HEK293 (cell line): ENCODE data around the gene SERTAD2.

Source experiments
- GLIS2 ChIP-seq: fragments of 450-650 bp; formaldehyde crosslinking; IDR thresholded peaks from 2 replicates; pipeline ENCODE4 v1.5.1; 2016; ENCODE audit warnings: missing biosample characterization, missing genetic modification characterization
- IKZF3 ChIP-seq: fragments of 450-650 bp; IDR thresholded peaks from 2 replicates; pipeline ENCODE4 v1.5.0; 2018; ENCODE audit warnings: missing biosample characterization, mild to moderate bottlenecking, missing genetic modification characterization, moderate library complexity
- REST ChIP-seq: fragments of 450-650 bp; formaldehyde crosslinking; IDR thresholded peaks from 2 replicates; pipeline ENCODE4 v1.5.1; 2016; ENCODE audit warnings: missing biosample characterization, missing genetic modification characterization
- SALL2 ChIP-seq: fragments of 450-650 bp; formaldehyde crosslinking; IDR thresholded peaks from 2 replicates; pipeline ENCODE4 v1.5.0; 2017; ENCODE audit warnings: missing biosample characterization, mild to moderate bottlenecking, missing genetic modification characterization, borderline replicate concordance
- TRIM28 ChIP-seq: IDR thresholded peaks from 2 replicates; pipeline ENCODE4 v1.6.1; 2011; ENCODE audit warnings: low read length, control low read depth, borderline replicate concordance
- ZNF114 ChIP-seq: fragments of 450-650 bp; formaldehyde crosslinking; IDR thresholded peaks from 2 replicates; pipeline ENCODE4 v1.5.0; 2017; ENCODE audit warnings: missing biosample characterization, missing genetic modification characterization
- ZNF133 ChIP-seq: fragments of 450-650 bp; formaldehyde crosslinking; IDR thresholded peaks from 2 replicates; pipeline ENCODE4 v1.5.1; 2016; ENCODE audit warnings: missing biosample characterization, missing genetic modification characterization
- ZNF174 ChIP-seq: fragments of 450-650 bp; formaldehyde crosslinking; IDR thresholded peaks from 2 replicates; pipeline ENCODE4 v1.5.0; 2017; ENCODE audit warnings: missing biosample characterization, mild to moderate bottlenecking, missing genetic modification characterization
- ZNF202 ChIP-seq: fragments of 450-650 bp; formaldehyde crosslinking; IDR thresholded peaks from 2 replicates; pipeline ENCODE4 v1.5.1; 2016; ENCODE audit warnings: missing biosample characterization, missing genetic modification characterization, borderline replicate concordance
- ZNF211 ChIP-seq: fragments of 450-650 bp; formaldehyde crosslinking; IDR thresholded peaks from 2 replicates; pipeline ENCODE4 v1.5.1; 2016; ENCODE audit warnings: low read depth, missing biosample characterization, missing genetic modification characterization
- ZNF221 ChIP-seq: fragments of 450-650 bp; formaldehyde crosslinking; IDR thresholded peaks from 2 replicates; pipeline ENCODE4 v1.5.1; 2017; ENCODE audit warnings: missing biosample characterization, missing genetic modification characterization, borderline replicate concordance
- ZNF23 ChIP-seq: fragments of 450-650 bp; formaldehyde crosslinking; IDR thresholded peaks from 2 replicates; pipeline ENCODE4 v1.5.1; 2016; ENCODE audit warnings: missing biosample characterization, missing genetic modification characterization, borderline replicate concordance
- ZNF302 ChIP-seq: fragments of 450-650 bp; formaldehyde crosslinking; IDR thresholded peaks from 2 replicates; pipeline ENCODE4 v1.5.1; 2016; ENCODE audit warnings: missing biosample characterization, missing genetic modification characterization, low read depth
- ZNF426 ChIP-seq: fragments of 450-650 bp; formaldehyde crosslinking; IDR thresholded peaks from 2 replicates; pipeline ENCODE4 v1.5.1; 2017; ENCODE audit warnings: missing biosample characterization, missing genetic modification characterization, mild to moderate bottlenecking, inconsistent platforms, moderate library complexity
- ZNF449 ChIP-seq: fragments of 450-650 bp; formaldehyde crosslinking; IDR thresholded peaks from 2 replicates; pipeline ENCODE4 v1.5.1; 2017; ENCODE audit warnings: missing biosample characterization, mild to moderate bottlenecking, missing genetic modification characterization, moderate library complexity
- ZNF521 ChIP-seq: fragments of 450-650 bp; formaldehyde crosslinking; IDR thresholded peaks from 2 replicates; pipeline ENCODE4 v1.5.1; 2017; ENCODE audit warnings: missing biosample characterization, mild to moderate bottlenecking, missing genetic modification characterization
- ZNF561 ChIP-seq: fragments of 450-650 bp; IDR thresholded peaks from 2 replicates; pipeline ENCODE4 v1.5.1; 2018; ENCODE audit warnings: missing biosample characterization, missing genetic modification characterization, borderline replicate concordance
- ZNF571 ChIP-seq: fragments of 450-650 bp; formaldehyde crosslinking; IDR thresholded peaks from 2 replicates; pipeline ENCODE4 v1.5.0; 2017; ENCODE audit warnings: missing biosample characterization, missing genetic modification characterization
- ZNF585B ChIP-seq: fragments of 450-650 bp; formaldehyde crosslinking; IDR thresholded peaks from 2 replicates; pipeline ENCODE4 v1.5.1; 2016; ENCODE audit warnings: missing biosample characterization, missing genetic modification characterization
- ZNF596 ChIP-seq: fragments of 450-650 bp; IDR thresholded peaks from 2 replicates; pipeline ENCODE4 v1.5.0; 2018; ENCODE audit warnings: missing biosample characterization, mild to moderate bottlenecking, missing genetic modification characterization, moderate library complexity
- ZNF621 ChIP-seq: fragments of 450-650 bp; formaldehyde crosslinking; IDR thresholded peaks from 2 replicates; pipeline ENCODE4 v1.5.1; 2017; ENCODE audit warnings: missing biosample characterization, missing genetic modification characterization
- ZNF624 ChIP-seq: fragments of 450-650 bp; formaldehyde crosslinking; IDR thresholded peaks from 2 replicates; pipeline ENCODE4 v1.5.1; 2017; ENCODE audit warnings: missing biosample characterization, missing genetic modification characterization
- ZNF664 ChIP-seq: fragments of 450-650 bp; formaldehyde crosslinking; IDR thresholded peaks from 2 replicates; pipeline ENCODE4 v1.5.1; 2016; ENCODE audit warnings: missing biosample characterization, missing genetic modification characterization
- ZNF777 ChIP-seq: fragments of 450-650 bp; formaldehyde crosslinking; IDR thresholded peaks from 2 replicates; pipeline ENCODE4 v1.5.1; 2017; ENCODE audit warnings: missing biosample characterization, missing genetic modification characterization, borderline replicate concordance
- ZNF830 ChIP-seq: fragments of 450-650 bp; IDR thresholded peaks from 2 replicates; pipeline ENCODE4 v1.5.0; 2018; ENCODE audit warnings: missing biosample characterization, missing genetic modification characterization, low read depth, mild to moderate bottlenecking, moderate library complexity
- TF ChIP-seq, protein P1 (sequence below): fragments of 450-650 bp; formaldehyde crosslinking; IDR thresholded peaks from 2 replicates; pipeline ENCODE4 v1.5.1; 2016; ENCODE audit warnings: missing biosample characterization, missing genetic modification characterization
- TF ChIP-seq, protein P2 (sequence below): fragments of 450-650 bp; formaldehyde crosslinking; IDR thresholded peaks from 2 replicates; pipeline ENCODE4 v1.5.1; 2017; ENCODE audit warnings: missing biosample characterization, missing genetic modification characterization
- TF ChIP-seq, protein P3 (sequence below): fragments of 450-650 bp; formaldehyde crosslinking; IDR thresholded peaks from 2 replicates; pipeline ENCODE4 v1.5.1; 2017; ENCODE audit warnings: missing biosample characterization, missing genetic modification characterization

The SERTAD2 gene

DNA sequence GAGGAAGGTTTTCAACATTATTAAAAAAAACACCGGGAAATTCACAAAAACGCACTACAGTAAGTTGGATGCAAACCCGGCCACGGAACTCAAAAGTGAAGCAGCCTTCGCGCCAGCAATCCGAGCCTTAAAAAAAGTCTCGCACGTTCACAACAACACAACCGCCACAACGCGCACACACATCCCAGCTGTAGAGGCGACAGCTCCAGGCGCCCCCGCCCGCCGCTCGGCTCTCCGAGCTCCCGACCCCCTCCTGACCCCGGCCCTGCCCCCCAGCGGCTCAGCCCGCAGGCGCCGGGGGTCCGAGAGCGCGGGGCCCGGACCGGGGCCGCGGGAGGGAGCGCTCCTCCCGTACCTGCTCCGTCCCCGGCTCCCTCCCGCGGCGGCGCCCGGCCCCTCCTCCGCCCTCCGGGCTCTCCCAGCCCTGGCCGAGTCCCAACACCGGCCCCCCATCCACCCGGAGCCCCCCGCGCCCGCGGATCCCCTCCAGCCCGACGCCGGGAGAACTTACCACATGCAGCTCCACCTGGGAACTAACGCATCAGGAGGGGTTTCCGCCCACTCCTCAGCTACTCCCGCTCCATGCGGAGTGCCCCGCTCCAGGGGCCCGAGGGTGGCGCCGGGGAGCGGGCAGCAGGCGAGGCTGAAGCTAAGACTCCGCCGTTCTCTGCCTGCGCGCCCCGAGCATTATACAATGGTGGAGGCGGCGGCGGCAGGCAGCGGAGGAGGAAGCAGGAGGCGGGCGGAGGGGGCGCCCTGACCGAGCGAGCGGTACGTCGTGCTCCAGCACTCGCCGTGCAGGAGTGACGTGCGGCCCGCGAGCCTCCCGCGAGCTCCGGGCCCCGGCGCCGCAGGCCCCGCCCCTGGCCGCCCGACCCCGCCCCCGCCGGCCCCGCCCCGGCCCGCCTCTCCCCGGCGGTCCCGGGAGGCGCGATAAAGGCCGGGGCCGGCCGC is at the start of gene SERTAD2 (continued):
- TF ChIP-seq, protein P1, sequence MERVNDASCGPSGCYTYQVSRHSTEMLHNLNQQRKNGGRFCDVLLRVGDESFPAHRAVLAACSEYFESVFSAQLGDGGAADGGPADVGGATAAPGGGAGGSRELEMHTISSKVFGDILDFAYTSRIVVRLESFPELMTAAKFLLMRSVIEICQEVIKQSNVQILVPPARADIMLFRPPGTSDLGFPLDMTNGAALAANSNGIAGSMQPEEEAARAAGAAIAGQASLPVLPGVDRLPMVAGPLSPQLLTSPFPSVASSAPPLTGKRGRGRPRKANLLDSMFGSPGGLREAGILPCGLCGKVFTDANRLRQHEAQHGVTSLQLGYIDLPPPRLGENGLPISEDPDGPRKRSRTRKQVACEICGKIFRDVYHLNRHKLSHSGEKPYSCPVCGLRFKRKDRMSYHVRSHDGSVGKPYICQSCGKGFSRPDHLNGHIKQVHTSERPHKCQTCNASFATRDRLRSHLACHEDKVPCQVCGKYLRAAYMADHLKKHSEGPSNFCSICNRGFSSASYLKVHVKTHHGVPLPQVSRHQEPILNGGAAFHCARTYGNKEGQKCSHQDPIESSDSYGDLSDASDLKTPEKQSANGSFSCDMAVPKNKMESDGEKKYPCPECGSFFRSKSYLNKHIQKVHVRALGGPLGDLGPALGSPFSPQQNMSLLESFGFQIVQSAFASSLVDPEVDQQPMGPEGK (tag by site-specific recombination) = peak; percentile 82
- no peak for TF ChIP-seq ZNF114 (tag by site-specific recombination)
- no peak for TF ChIP-seq ZNF449 (tag by site-specific recombination)
- no peak for TF ChIP-seq ZNF571 (tag by site-specific recombination)
- TF ChIP-seq ZNF302 (tag by site-specific recombination) = no peak
- TF ChIP-seq ZNF426 (tag by site-specific recombination) = no peak
- no peak for TF ChIP-seq TRIM28
- TF ChIP-seq ZNF133 = no peak
- TF ChIP-seq ZNF585B = no peak
- TF ChIP-seq ZNF211 = no peak
- no peak for TF ChIP-seq ZNF624
- TF ChIP-seq ZNF777 (tag by site-specific recombination) = no peak
- no peak for TF ChIP-seq SALL2 (tag by site-specific recombination)
- no peak for TF ChIP-seq ZNF23 (tag by site-specific recombination)
- TF ChIP-seq ZNF521 (tag by site-specific recombination) = no peak
- TF ChIP-seq, protein P2, sequence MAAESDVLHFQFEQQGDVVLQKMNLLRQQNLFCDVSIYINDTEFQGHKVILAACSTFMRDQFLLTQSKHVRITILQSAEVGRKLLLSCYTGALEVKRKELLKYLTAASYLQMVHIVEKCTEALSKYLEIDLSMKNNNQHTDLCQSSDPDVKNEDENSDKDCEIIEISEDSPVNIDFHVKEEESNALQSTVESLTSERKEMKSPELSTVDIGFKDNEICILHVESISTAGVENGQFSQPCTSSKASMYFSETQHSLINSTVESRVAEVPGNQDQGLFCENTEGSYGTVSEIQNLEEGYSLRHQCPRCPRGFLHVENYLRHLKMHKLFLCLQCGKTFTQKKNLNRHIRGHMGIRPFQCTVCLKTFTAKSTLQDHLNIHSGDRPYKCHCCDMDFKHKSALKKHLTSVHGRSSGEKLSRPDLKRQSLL = peak; percentile 33; the same call in 1 of the 2 replicates
- TF ChIP-seq, protein P3, sequence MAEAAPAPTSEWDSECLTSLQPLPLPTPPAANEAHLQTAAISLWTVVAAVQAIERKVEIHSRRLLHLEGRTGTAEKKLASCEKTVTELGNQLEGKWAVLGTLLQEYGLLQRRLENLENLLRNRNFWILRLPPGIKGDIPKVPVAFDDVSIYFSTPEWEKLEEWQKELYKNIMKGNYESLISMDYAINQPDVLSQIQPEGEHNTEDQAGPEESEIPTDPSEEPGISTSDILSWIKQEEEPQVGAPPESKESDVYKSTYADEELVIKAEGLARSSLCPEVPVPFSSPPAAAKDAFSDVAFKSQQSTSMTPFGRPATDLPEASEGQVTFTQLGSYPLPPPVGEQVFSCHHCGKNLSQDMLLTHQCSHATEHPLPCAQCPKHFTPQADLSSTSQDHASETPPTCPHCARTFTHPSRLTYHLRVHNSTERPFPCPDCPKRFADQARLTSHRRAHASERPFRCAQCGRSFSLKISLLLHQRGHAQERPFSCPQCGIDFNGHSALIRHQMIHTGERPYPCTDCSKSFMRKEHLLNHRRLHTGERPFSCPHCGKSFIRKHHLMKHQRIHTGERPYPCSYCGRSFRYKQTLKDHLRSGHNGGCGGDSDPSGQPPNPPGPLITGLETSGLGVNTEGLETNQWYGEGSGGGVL (tag by site-specific recombination) = peak; percentile 81
- no peak for TF ChIP-seq ZNF202 (tag by site-specific recombination)
- peak; percentile 91 for TF ChIP-seq GLIS2
- no peak for TF ChIP-seq REST (tag by site-specific recombination)
- TF ChIP-seq IKZF3 = 0 out of 2 replicates have a peak, but pooled peaks have one; percentile 8
- 0 out of 2 replicates have a peak, but pooled peaks have one; percentile 31 for TF ChIP-seq ZNF561 (tag by site-specific recombination)
- TF ChIP-seq ZNF174 = no peak
- TF ChIP-seq ZNF621 (tag by site-specific recombination) = no peak
- peak; percentile 32; the same call in 1 of the 2 replicates for TF ChIP-seq ZNF596
- TF ChIP-seq ZNF664 (tag by site-specific recombination) = no peak
- TF ChIP-seq ZNF221 (tag by site-specific recombination) = no peak
- no peak for TF ChIP-seq ZNF830 (tag by site-specific recombination)
